GM23248 (cell line): ENCODE measurements around the gene NHLRC3. TPM values are rescaled to one million over a fixed set of nuclear protein-coding genes. Genes with fewer than 3 reads are reported as not detected.

Source experiments
- DNase-seq: peaks from one replicate; pipeline ENCODE4 v3.0.0-alpha.2; 2015
- H2AFZ ChIP-seq: fragments of 200-600 bp; sonication (generic); 2 replicates; pipeline ENCODE4 v1.6.1; 2016; ENCODE audit warnings: antibody characterized with exemption
- H3F3A ChIP-seq: fragments of 200-600 bp; sonication (generic); 2 replicates; pipeline ENCODE4 v1.6.1; 2016; ENCODE audit warnings: mild to moderate bottlenecking, antibody characterized with exemption, mixed run types; ENCODE audit not compliant: insufficient read depth
- H3K27ac ChIP-seq: fragments of 200-600 bp; sonication (generic); 2 replicates; pipeline ENCODE4 v1.5.1; 2016; ENCODE audit warnings: mild to moderate bottlenecking
- H3K27me3 ChIP-seq: fragments of 200-600 bp; sonication (generic); replicated peaks from 2 replicates; pipeline ENCODE4 v1.6.1; 2016; ENCODE audit warnings: mild to moderate bottlenecking; ENCODE audit not compliant: insufficient read depth
- H3K36me3 ChIP-seq: fragments of 200-600 bp; sonication (generic); 2 replicates; pipeline ENCODE4 v1.6.1; 2016; ENCODE audit warnings: low read depth, mild to moderate bottlenecking
- H3K4me1 ChIP-seq: fragments of 200-600 bp; sonication (generic); 2 replicates; pipeline ENCODE4 v1.6.1; 2016; ENCODE audit warnings: mild to moderate bottlenecking; ENCODE audit not compliant: insufficient read depth
- H3K4me2 ChIP-seq: fragments of 200-600 bp; sonication (generic); one replicate; pipeline ENCODE4 v1.6.1; 2016; ENCODE audit warnings: mild to moderate bottlenecking; ENCODE audit not compliant: unreplicated experiment
- H3K4me3 ChIP-seq: fragments of 200-600 bp; sonication (generic); 2 replicates; pipeline ENCODE4 v1.5.1; 2016; ENCODE audit warnings: mild to moderate bottlenecking
- H3K79me2 ChIP-seq: fragments of 200-600 bp; sonication (generic); 2 replicates; pipeline ENCODE4 v1.6.1; 2016; ENCODE audit warnings: mild to moderate bottlenecking; ENCODE audit not compliant: insufficient read depth
- H3K9ac ChIP-seq: fragments of 200-600 bp; sonication (generic); 2 replicates; pipeline ENCODE4 v1.6.1; 2016; ENCODE audit warnings: mild to moderate bottlenecking
- H3K9me2 ChIP-seq: fragments of 200-600 bp; sonication (generic); 2 replicates; pipeline ENCODE4 v1.6.1; 2016; ENCODE audit warnings: mixed run types, mild to moderate bottlenecking, moderate library complexity; ENCODE audit not compliant: insufficient read depth
- H3K9me3 ChIP-seq: fragments of 200-600 bp; sonication (generic); one replicate; pipeline ENCODE4 v1.6.1; 2017; ENCODE audit warnings: low read depth
- H4K20me1 ChIP-seq: fragments of 200-600 bp; sonication (generic); 2 replicates; pipeline ENCODE4 v1.6.0; 2016; ENCODE audit not compliant: insufficient read depth
- EZH2 ChIP-seq: fragments of 200-600 bp; sonication (generic); IDR thresholded peaks from 2 replicates; pipeline ENCODE4 v1.6.1; 2018; ENCODE audit warnings: antibody characterized with exemption, mild to moderate bottlenecking; ENCODE audit not compliant: insufficient read depth, poor library complexity, severe bottlenecking
- EZH2phosphoT487 ChIP-seq: fragments of 200-600 bp; sonication (generic); IDR thresholded peaks from 2 replicates; pipeline ENCODE4 v1.6.1; 2018; ENCODE audit warnings: antibody characterized with exemption, moderate library complexity, mild to moderate bottlenecking, low read depth; ENCODE audit not compliant: insufficient read depth
- WGBS, 2 experiments: methylation state at CpG; one replicate each; pipeline ENCODE4 v1.1.6; 2015 to 2017; ENCODE audit warnings: low lambda C conversion rate in 2 of 2, low coverage in 1 of 2; ENCODE audit errors: missing lambda C conversion rate in 2 of 2; 5-methylcytosine and 5-hydroxymethylcytosine counted together
- in situ Hi-C: fragments of 300-500 bp; cut with MboI; formaldehyde crosslinking; loops from 2 replicates; pipeline ENCODE4 v1.15.0; 2020
- polyA plus RNA-seq: library from polyadenylated mRNA; unstranded; fragments of >200 nt; fragmentation: Nextera tagmentation; extraction: Ambion mirVana; gene quantifications from 2 replicates; pipeline ENCODE4 v1.2.1, GENCODE V29; 2016
- total RNA-seq: library from RNA; depleted of rRNA; stranded (reverse); fragments of >200 nt; shearing (Covaris generic); gene quantifications from 2 replicates; pipeline ENCODE4 v1.2.3, GENCODE V29; 2014

Gene NHLRC3
- total and polyA plus RNA-seq, 2 experiments from 2014 or later, result 7.6 to 7.8 TPM

- H3K4me3 ChIP-seq, result no peak overlapping the region
- no peak for TF ChIP-seq EZH2
- TF ChIP-seq EZH2phosphoT487, result no peak
- no peaks in the 10 kb centered on the region for H3K9me2 ChIP-seq
- H3K4me1 ChIP-seq, result no peaks in the 10 kb centered on the region; the same call in 1 of the 2 replicates
- in situ Hi-C loops, result no loop called here
- no peak overlapping the region for H2AFZ ChIP-seq
- H3K4me2 ChIP-seq, result no peak overlapping the region
- H3K79me2 ChIP-seq, result no peaks in the 10 kb centered on the region
- H4K20me1 ChIP-seq, result no peaks in the 10 kb centered on the region
- WGBS, 2 experiments, result 77 to 80% methylated on average over 2 of the region's 2 CpGs
- DNase-seq, result peak; percentile 5
- H3K9ac ChIP-seq, result no peak overlapping the region
- no peak overlapping the region for H3K27ac ChIP-seq
- H3K27me3 ChIP-seq, result no peaks in the 10 kb centered on the region
- no peaks in the 10 kb centered on the region for H3K9me3 ChIP-seq
- no peaks in the 10 kb centered on the region for H3F3A ChIP-seq
- H3K36me3 ChIP-seq, result peaks cover 51% of the 10 kb centered on the region; the same call in 1 of the 2 replicates
These were observed 14.9 kb upstream of the NHLRC3 start for GRCh38 chr13:39023316-39023715.

GRCh38 chr13:39023761-39024160, 14.5 kb upstream of the NHLRC3 start:
- in situ Hi-C loops, result no loop called here
- H3K79me2 ChIP-seq, result no peaks in the 10 kb centered on the region
- H3K27ac ChIP-seq, result no peak overlapping the region
- H4K20me1 ChIP-seq, result no peaks in the 10 kb centered on the region
- H3K9me2 ChIP-seq, result no peaks in the 10 kb centered on the region
- H3K9ac ChIP-seq, result no peak overlapping the region
- H3K9me3 ChIP-seq, result no peaks in the 10 kb centered on the region
- DNase-seq, result no peak
- TF ChIP-seq EZH2phosphoT487 (no peak), EZH2 (no peak)
- no peak overlapping the region for H2AFZ ChIP-seq
- no peaks in the 10 kb centered on the region for H3K27me3 ChIP-seq
- no peaks in the 10 kb centered on the region for H3F3A ChIP-seq
- H3K4me2 ChIP-seq, result no peak overlapping the region
- no peaks in the 10 kb centered on the region; the same call in 1 of the 2 replicates for H3K4me1 ChIP-seq
- peaks cover 46% of the 10 kb centered on the region; the same call in 1 of the 2 replicates for H3K36me3 ChIP-seq
- no peak overlapping the region for H3K4me3 ChIP-seq

- H4K20me1 ChIP-seq, result no peaks in the 10 kb centered on the region
- no peaks in the 10 kb centered on the region for H3F3A ChIP-seq
- TF ChIP-seq EZH2phosphoT487 (no peak), EZH2 (no peak)
- H3K4me1 ChIP-seq, result no peaks in the 10 kb centered on the region; the same call in 1 of the 2 replicates
- no peak overlapping the region for H3K9ac ChIP-seq
- WGBS, 2 experiments, result 95 to 100% methylated on average over 2 of the region's 2 CpGs
- H3K9me2 ChIP-seq, result no peaks in the 10 kb centered on the region
- in situ Hi-C loops, result loop anchor here (25.0 kb wide), 1 partner anchor 587 kb away; the partner anchor contains the start of gene LHFPL6
- DNase-seq, result peak; percentile 5
- no peak overlapping the region for H3K27ac ChIP-seq
- no peaks in the 10 kb centered on the region; the same call in 1 of the 2 replicates for H3K79me2 ChIP-seq
- H3K9me3 ChIP-seq, result no peaks in the 10 kb centered on the region
- H3K4me3 ChIP-seq, result no peak overlapping the region
- no peak overlapping the region for H2AFZ ChIP-seq
- H3K4me2 ChIP-seq, result no peak overlapping the region
- peaks cover 45% of the 10 kb centered on the region; the same call in 1 of the 2 replicates for H3K36me3 ChIP-seq
- no peaks in the 10 kb centered on the region for H3K27me3 ChIP-seq
These were observed 12.8 kb upstream of the NHLRC3 start for GRCh38 chr13:39025433-39025839.

- Histone ChIP-seq H4K20me1 (0 out of 2 replicates have a peak, but pooled peaks cover 4% of the 10 kb centered on the region), H3K9me3 (no peaks in the 10 kb centered on the region), H3K4me2 (no peak overlapping the region), H3K36me3 (0 out of 2 replicates have a peak, but pooled peaks cover 2% of the 10 kb centered on the region), H3K4me3 (no peak overlapping the region), H3K27me3 (no peaks in the 10 kb centered on the region), H3K9ac (no peak overlapping the region), H3K27ac (no peak overlapping the region), H3K4me1 (peaks cover 12% of the 10 kb centered on the region; the same call in 1 of the 2 replicates), H2AFZ (no peak overlapping the region), H3K79me2 (peaks cover 65% of the 10 kb centered on the region), H3K9me2 (no peaks in the 10 kb centered on the region), H3F3A (no peaks in the 10 kb centered on the region)
- no peak for TF ChIP-seq EZH2
- no peak for TF ChIP-seq EZH2phosphoT487
- in situ Hi-C loops, result loop anchor here (25.0 kb wide), 1 partner anchor 580 kb away; the partner anchor contains the start of gene LHFPL6
- DNase-seq, result no peak
- whole genome bisulfite sequencing, 2 experiments, result 95 to 100% methylated on average over 1 of the region's 1 CpG
These were observed 6.1 kb upstream of the NHLRC3 start for GRCh38 chr13:39032150-39032549.
